Fibroblast of upper back skin (primary cell): Measurements from ENCODE around the gene HPSE.
"Not testable (repeated sequence)": the region's sequence is repeated elsewhere in the genome, so short reads cannot be mapped to it uniquely, and the experiment has no call there.

Source experiments
- DNase-seq: peaks from one replicate; pipeline ENCODE4 v3.0.0-alpha.2; 2013

HPSE gene

GRCh38 chr4:83329521-83330110 lies 5.0 kb downstream of the HPSE start:
- DNase-seq = peak; percentile 29

DNA sequence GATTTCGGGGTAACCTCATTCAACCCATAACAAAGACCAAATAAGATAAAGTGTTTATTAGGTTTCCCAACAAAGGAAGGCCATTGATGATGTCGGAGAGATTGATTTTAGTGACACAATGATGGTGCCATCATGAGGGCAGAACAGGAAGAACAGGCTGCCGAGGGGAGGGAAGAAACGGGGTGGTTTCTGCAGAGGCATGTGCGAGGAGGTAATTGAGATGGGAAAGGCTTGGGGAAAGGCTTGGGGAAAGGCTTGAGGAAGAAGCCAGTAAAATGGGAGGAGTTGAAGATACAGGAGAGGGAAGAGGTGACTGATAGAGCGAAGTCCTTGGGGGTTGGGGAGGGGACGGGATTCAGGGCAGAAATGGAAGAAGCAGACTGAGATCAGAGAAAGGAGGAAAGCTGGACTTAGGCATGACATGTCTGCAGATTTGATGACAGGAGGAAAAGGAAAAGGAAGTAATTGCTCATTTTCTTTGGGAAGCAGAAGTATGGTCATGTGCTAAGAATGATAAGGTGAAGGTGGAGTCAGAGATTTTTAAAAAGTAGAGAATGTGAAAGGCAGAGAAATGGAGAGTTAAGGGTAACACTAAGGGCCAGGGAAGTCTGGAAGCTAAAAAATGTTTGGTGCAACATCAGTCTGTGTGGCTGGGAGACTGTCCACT lies 6.0 kb downstream of the HPSE start:
- DNase-seq = peak; percentile 4

GRCh38 chr4:83326546-83326945 lies 8.1 kb downstream of the HPSE start:
- no peak for DNase-seq

DNA sequence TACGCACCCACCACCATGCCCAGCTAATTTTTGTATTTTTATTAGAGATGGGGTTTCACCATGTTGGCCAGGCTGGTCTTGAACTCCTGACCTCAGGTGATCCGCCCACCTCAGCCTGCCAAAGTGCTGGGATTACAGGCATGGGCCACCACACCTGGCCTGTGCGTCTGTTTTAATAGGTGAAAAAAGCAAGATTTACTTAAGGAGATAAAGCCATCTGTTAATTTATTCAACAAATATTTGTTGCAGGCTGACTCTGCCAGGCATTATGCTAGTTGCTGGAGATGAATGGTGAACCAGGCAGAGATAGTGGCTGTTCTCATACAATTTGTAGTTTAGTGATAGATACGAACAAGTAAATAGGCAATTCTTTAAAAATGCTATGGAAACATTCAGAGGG lies 9.3 kb downstream of the HPSE start:
- not testable (repeated sequence) for DNase-seq

GRCh38 chr4:83323136-83323535 lies 11.5 kb downstream of the HPSE start:
- no peak for DNase-seq

- peak; percentile 74 for DNase-seq
Observed at GRCh38 chr4:83320548-83320947, 14.1 kb downstream of the HPSE start.

GRCh38 chr4:83318666-83319065 lies 16.0 kb downstream of the HPSE start:
- no peak for DNase-seq

- DNase-seq = no peak
Observed at GRCh38 chr4:83317671-83318070, 17.0 kb downstream of the HPSE start.

GRCh38 chr4:83316459-83317165 lies 18.0 kb downstream of the HPSE start:
- no peak for DNase-seq

GRCh38 chr4:83315341-83315870 lies 19.2 kb downstream of the HPSE start:
- no peak for DNase-seq

DNA sequence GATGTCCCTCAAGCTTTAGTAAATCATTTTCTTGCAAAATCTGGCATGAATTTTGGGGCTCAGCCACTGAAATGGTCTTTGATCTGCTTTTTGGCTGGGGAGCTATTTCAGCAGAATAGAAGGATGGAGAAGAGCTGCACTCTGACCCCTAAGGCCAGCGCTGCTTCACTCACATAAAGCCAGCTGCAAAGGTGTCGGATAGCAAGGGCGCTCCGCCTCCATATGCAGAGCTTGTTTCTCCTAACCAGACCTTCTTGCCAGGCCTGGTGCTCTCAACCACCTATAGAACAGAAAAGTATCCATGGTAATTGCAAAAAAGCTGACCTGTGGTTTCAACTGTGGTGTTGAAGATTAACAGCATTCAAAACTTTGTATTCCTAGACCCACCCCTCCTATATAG lies 26.0 kb downstream of the HPSE start:
- no peak for DNase-seq

DNA sequence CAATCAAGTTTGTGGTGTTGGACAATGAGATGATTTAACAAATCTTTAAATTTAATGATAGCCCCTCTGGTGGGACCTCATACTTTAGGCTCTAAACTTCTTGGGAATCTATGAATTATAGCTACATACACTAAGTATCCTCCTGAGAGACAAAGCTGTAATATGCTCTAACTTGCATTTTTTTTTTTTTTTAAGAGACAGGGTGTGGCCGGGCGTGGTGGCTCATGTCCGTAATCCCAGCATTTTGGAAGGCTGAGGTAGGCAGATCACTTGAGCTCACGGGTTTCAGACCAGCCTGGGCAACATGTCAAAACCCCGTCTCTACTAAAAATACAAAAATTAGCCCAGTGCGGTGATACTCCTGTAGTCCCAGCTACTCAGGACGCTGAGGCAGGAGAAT lies 26.7 kb downstream of the HPSE start:
- DNase-seq = no peak

DNA sequence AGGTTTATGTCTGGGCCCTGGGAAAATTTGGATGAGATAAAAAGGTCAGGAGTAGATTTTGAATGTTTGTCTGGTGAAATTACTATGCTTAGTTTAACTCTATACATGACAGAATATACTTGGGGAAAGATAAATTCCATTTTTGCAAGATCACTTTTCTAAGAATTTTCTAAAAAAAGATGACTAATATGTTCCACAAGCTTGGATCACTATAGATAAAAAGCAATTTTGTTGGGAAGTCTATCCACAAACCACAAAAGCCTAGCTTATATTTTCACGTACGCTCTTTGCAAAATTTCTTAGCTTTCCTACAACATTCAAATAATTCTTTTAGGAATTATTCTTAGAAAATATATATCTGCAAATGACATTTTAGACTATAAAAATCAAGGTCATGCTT lies 29.5 kb downstream of the HPSE start:
- peak; percentile 19 for DNase-seq

- DNase-seq = no peak
Observed at GRCh38 chr4:83297548-83298260, 36.9 kb downstream of the HPSE start.

DNA sequence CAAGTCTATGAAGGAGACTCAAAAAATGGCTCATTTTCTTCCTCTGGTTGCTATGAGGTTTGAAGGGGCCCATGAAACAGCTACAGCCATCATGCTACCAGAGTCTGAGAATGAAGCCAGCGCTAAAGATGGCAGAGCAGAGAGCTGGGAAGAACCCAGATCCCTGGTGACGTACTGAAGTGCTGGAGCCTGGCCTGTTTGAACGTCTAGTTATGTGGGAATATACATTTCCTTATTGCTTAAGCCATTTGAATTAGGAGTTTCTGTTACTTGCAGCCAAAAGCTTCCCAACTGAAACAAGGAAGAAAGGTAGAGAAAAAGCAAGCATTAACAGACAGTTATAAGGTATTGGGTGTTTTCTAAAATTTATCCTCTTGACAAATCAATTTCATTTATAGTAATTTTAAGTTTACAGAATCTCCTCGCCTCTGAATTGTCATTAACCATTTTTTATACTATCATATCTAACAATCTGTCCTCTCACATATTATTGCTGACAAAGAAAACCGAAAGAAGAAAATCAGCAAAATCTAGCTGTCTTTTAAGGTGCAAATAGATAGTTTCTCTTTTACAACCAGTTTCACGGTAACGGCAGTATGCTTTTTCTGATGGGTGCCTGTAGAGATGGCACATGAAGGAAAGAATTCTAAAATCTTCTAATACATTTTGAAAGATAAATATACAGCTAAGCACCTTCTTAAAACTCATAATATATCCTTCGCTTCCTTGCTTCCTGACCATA lies 41.2 kb downstream of the HPSE start:
- DNase-seq = no peak

GRCh38 chr4:83290059-83290774 lies 44.4 kb downstream of the HPSE start:
- DNase-seq = not testable (repeated sequence)

GRCh38 chr4:83288381-83288780 lies 46.3 kb downstream of the HPSE start:
- not testable (repeated sequence) for DNase-seq

GRCh38 chr4:83285055-83285407 lies 49.6 kb downstream of the HPSE start:
- DNase-seq = peak; percentile 32

DNA sequence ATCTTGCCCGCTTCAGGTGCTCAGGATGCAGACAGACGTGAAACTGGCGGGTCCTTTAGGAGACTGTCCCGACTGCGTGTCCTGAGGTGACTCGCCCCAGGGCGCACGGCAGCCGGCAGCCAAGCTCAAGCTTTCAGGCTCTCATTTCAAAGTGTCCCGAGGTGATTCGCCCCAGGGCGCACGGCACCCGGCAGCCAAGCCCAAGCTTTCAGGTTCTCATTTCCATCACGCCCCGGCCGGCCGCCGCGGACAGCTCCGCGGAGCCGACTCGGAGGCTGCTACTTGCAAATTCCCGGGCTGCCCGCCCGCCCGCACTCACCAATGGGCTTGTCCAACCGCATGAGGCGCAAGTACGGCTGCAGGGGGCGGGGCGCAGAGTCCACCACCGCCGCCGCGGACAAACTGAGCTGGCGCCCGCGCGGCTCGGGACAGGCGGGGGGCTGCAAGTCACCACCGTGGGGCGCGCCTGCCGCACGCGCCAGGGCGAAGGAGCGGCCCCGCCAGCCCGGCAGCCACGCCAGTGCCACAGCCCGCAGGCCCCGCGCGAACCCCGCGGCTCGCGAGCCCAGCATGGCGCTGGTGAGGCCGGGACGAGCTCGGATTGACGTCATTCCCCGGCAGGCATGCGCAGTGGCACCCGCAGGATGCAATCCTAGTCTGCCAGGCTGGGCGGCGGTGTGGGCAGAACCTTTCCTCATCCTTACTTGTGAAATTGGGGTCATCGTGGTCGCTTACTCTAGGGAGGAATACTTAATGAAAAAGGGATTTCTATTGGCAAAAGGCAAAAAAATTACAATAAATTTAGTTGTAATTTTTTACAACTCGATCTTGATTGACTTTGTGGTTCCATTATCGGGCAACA lies 50.2 kb downstream of the HPSE start, which contains the start of gene COQ2:
TSS of gene COQ2 (minus strand) at position 606 of the 862 bp plus-strand sequence. CDS start at position 572, 34 bp downstream.
- peak; percentile 93 for DNase-seq

DNA sequence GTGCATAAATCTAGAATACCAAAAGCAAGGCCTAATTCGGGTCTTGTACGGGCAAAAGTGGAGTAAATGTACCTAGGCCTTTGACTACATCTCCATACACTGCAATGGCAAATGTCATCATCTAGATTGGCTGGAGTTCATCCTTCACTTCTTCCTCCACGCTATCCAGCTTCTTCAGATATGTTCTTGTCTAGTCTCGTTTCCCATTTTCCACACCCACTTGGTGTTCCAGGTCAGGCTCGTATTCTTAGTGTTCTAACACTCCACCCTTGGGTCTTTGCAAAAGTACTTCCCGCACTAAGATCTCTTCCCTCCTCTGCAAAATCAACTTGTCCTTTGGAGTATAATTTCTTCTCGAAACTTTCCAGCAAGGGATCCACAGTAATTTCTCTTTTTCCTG lies 51.5 kb downstream of the HPSE start:
- no peak for DNase-seq

- DNase-seq = peak; percentile 67
Observed at GRCh38 chr4:83282049-83282535, 52.6 kb downstream of the HPSE start.
